SW 1271 (cell line): ENCODE results near the gene POLD4.

Experiments used
- DNase-seq, 2 experiments: peaks; one replicate each; lab custom pipeline; 2025; lab: John Stamatoyannopoulos, UW

Gene POLD4

GRCh38 chr11:67371189-67371910 lies 18.0 kb upstream of the POLD4 start:
- DNase-seq: peak in 1 of 2 experiments; percentile 69

- DNase-seq: no peak
Observed at GRCh38 chr11:67370351-67371076, 17.2 kb upstream of the POLD4 start.

- no peak for DNase-seq
Observed at GRCh38 chr11:67369801-67370284, 16.5 kb upstream of the POLD4 start.

GRCh38 chr11:67369275-67369674 lies 15.9 kb upstream of the POLD4 start:
- no peak for DNase-seq

- no peak for DNase-seq
Observed at GRCh38 chr11:67368621-67369020, 15.3 kb upstream of the POLD4 start.

GRCh38 chr11:67367761-67368227 lies 14.4 kb upstream of the POLD4 start:
- no peak for DNase-seq

- DNase-seq: no peak
Observed at GRCh38 chr11:67366961-67367760, 13.8 kb upstream of the POLD4 start.

- DNase-seq: no peak
Observed at GRCh38 chr11:67366546-67366945, 13.2 kb upstream of the POLD4 start.

GRCh38 chr11:67365736-67366444 lies 12.5 kb upstream of the POLD4 start:
- no peak for DNase-seq

GRCh38 chr11:67364783-67365722 lies 11.7 kb upstream of the POLD4 start:
- DNase-seq: no peak

- no peak for DNase-seq
Observed at GRCh38 chr11:67364169-67364568, 10.8 kb upstream of the POLD4 start.

- no peak for DNase-seq
Observed at GRCh38 chr11:67357831-67358670, 4.7 kb upstream of the POLD4 start.

GRCh38 chr11:67356864-67357561 lies 3.7 kb upstream of the POLD4 start:
- peak; percentile 58 to 77 for DNase-seq

GRCh38 chr11:67356387-67356863 lies 3.1 kb upstream of the POLD4 start:
- DNase-seq: no peak

GRCh38 chr11:67355794-67356386 lies 2.5 kb upstream of the POLD4 start:
- DNase-seq: no peak

GRCh38 chr11:67355023-67355793 lies 1.9 kb upstream of the POLD4 start:
- DNase-seq: no peak
